ENCODE measurements around the gene IL18R1.

- TF ChIP-seq, protein P1, sequence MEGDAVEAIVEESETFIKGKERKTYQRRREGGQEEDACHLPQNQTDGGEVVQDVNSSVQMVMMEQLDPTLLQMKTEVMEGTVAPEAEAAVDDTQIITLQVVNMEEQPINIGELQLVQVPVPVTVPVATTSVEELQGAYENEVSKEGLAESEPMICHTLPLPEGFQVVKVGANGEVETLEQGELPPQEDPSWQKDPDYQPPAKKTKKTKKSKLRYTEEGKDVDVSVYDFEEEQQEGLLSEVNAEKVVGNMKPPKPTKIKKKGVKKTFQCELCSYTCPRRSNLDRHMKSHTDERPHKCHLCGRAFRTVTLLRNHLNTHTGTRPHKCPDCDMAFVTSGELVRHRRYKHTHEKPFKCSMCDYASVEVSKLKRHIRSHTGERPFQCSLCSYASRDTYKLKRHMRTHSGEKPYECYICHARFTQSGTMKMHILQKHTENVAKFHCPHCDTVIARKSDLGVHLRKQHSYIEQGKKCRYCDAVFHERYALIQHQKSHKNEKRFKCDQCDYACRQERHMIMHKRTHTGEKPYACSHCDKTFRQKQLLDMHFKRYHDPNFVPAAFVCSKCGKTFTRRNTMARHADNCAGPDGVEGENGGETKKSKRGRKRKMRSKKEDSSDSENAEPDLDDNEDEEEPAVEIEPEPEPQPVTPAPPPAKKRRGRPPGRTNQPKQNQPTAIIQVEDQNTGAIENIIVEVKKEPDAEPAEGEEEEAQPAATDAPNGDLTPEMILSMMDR (IDR thresholded peaks at IDR 0.05; ENCODE audit: extremely low read depth in 1 of 2, insufficient read depth in 1 of 2, low read depth in 1 of 2, low read length in 2 of 2), result no peak
- TF ChIP-seq GATA2 (IDR thresholded peaks at IDR 0.05; ENCODE audit: insufficient read depth, insufficient read length, low read depth, low read length), result no peak
- TF ChIP-seq, protein P2, sequence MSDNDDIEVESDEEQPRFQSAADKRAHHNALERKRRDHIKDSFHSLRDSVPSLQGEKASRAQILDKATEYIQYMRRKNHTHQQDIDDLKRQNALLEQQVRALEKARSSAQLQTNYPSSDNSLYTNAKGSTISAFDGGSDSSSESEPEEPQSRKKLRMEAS (IDR thresholded peaks at IDR 0.05; ENCODE audit: insufficient read depth, insufficient read length), result no peak
- no peak for TF ChIP-seq POLR2A (IDR thresholded peaks at IDR 0.05; ENCODE audit: low read depth, low read length)
- TF ChIP-seq POLR2AphosphoS5 (IDR thresholded peaks at IDR 0.05; ENCODE audit: insufficient read depth, low read depth, low read length), result no peak
- TF ChIP-seq EZH2 (IDR thresholded peaks at IDR 0.05; ENCODE audit: borderline replicate concordance, low read depth, low read length, severe bottlenecking), result no peak
Measured at GRCh38 chr2:102437122-102437521, 81.5 kb downstream of the IL18R1 start.

Data from endothelial cell of umbilical vein (primary cell).